GM19043 (cell line): ENCODE measurements around the gene OR9Q1.

Experiments
- ATAC-seq: cut with Tn5 transposase; IDR thresholded peaks from one replicate; pipeline ENCODE4 v1.9.1; 2021; ENCODE audit warnings: low read depth; ENCODE audit not compliant: unreplicated experiment

OR9Q1 gene

GRCh38 chr11:58216476-58216875 lies 192.8 kb downstream of the OR9Q1 start:
- ATAC-seq: no peak

DNA sequence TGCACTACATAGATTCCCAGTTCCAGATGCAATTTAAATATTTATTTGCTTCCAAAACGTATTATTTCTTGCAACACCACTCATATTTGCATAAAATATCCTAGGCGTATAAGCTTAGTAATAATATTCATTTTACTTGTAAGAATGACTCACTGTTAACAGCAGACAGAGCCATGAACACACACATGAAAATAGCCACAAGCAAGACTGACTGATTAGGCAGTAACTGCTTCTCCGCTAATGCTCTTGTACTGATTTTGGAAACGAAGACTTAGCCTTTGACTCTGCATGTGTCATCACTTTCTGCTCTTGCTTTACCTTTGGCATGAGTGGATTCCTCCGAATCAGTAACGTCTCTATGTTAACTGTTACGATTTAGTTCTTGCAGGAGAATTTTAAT lies 199.0 kb downstream of the OR9Q1 start:
- no peak for ATAC-seq

DNA sequence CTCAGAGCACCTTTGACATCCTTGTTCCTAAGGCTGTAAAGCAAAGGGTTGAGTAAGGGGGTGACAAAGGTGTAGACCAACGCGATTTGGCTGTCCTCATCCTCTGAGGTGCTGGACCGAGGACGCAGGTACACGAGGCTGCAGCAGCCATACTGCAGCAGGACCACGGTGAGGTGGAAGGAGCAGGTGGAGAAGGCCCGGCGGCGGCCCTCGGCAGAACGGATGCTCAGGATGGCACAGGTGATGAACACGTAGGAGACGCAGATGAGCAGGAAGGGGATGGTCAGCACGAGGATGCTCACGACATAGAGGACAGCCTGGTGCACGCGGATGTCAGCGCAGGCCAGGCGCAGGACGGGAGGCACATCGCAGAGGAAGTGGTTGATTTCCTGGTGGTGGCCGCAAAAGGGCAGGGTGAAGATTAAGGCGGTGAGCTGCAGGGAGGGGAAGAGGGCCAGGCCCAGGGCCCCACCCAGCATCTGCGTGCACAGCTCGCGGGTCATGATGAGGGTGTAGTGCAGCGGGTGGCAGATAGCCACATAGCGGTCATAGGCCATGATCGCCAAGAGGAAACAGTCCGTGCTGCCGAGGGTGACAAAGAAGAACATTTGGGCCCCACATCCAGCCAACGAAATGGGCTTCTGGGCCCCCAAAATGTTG lies 204.4 kb downstream of the OR9Q1 start:
- ATAC-seq: no peak
